Measurements from ENCODE around the gene SIVA1.

The SIVA1 gene

DNA sequence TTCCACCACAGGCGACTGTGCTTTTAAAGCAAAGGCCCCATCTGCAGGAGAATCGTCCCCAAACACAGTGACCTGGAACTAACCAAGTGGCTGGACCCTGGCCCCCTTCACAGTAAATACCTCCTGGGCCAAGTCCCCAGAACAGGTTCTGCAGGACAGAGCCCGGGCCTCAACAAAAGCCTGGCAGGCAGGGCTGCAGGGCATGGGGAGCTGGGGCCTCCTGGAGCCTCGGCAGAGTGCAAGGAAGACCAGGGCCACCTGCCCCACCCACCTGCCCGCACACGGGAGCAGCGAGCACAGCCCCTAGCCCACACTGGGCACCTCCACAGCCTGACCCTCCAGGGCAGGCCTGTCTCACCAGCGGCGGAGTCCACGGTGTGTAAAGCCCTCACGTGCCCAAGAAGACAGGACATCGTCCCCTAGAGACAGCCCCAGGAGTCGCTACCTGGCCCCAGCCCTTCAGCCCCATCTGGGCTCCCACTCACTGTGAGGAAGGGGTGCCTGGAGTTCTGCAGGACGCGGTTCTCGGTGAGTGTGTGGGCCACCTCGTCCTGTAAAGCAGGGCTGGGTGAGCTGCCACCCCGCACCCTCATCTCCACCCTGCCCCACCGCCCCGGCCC lies 21.6 kb downstream of the SIVA1 start:
- no peaks in the 10 kb centered on the region for H4K20me1 ChIP-seq (ENCODE audit: insufficient read depth, low read length)
- no peaks in the 10 kb centered on the region for H3K9me2 ChIP-seq (replicated peaks; ENCODE audit: insufficient read depth, low read length)
- no peak overlapping the region for H3K4me2 ChIP-seq (ENCODE audit: low read depth, low read length)
- DNase-seq, result no peak
- no peak overlapping the region for H3K9ac ChIP-seq (ENCODE audit: low read length)
- H3K79me2 ChIP-seq (ENCODE audit: low read length), result no peaks in the 10 kb centered on the region
- TF ChIP-seq CTCF (IDR thresholded peaks at IDR 0.05; ENCODE audit: low read length) (no peak), EZH2 (optimal IDR thresholded peaks at IDR 0.05; ENCODE audit: low read depth, low read length) (no peak), EZH2phosphoT487 (IDR thresholded peaks at IDR 0.05; ENCODE audit: low read length) (no peak)
- H3K9me3 ChIP-seq (replicated peaks; ENCODE audit: insufficient read depth, low read length), result no peaks in the 10 kb centered on the region
- no peak overlapping the region for H3K27ac ChIP-seq (ENCODE audit: low read length)
- H3K27me3 ChIP-seq (replicated peaks; ENCODE audit: insufficient read depth, low read length), result no peaks in the 10 kb centered on the region
- H2AFZ ChIP-seq (ENCODE audit: low read length), result no peak overlapping the region
- H3K4me1 ChIP-seq (ENCODE audit: low read length), result no peaks in the 10 kb centered on the region
- no peaks in the 10 kb centered on the region for H3K36me3 ChIP-seq (replicated peaks; ENCODE audit: insufficient read depth, low read length)
- H3F3A ChIP-seq (ENCODE audit: insufficient read depth, low read length), result no peaks in the 10 kb centered on the region
- H3K4me3 ChIP-seq (ENCODE audit: low read length), result no peak overlapping the region

GRCh38 chr14:104775073-104775489 lies 22.1 kb downstream of the SIVA1 start:
- Histone ChIP-seq H3F3A (ENCODE audit: insufficient read depth, low read length) (no peaks in the 10 kb centered on the region), H4K20me1 (ENCODE audit: insufficient read depth, low read length) (no peaks in the 10 kb centered on the region), H3K4me2 (ENCODE audit: low read depth, low read length) (no peak overlapping the region), H3K9me3 (replicated peaks; ENCODE audit: insufficient read depth, low read length) (no peaks in the 10 kb centered on the region), H3K79me2 (ENCODE audit: low read length) (no peaks in the 10 kb centered on the region), H3K9ac (ENCODE audit: low read length) (no peak overlapping the region), H3K4me1 (ENCODE audit: low read length) (no peaks in the 10 kb centered on the region), H3K27ac (ENCODE audit: low read length) (no peak overlapping the region), H3K4me3 (ENCODE audit: low read length) (no peak overlapping the region), H3K27me3 (replicated peaks; ENCODE audit: insufficient read depth, low read length) (no peaks in the 10 kb centered on the region), H2AFZ (ENCODE audit: low read length) (no peak overlapping the region), H3K36me3 (replicated peaks; ENCODE audit: insufficient read depth, low read length) (no peaks in the 10 kb centered on the region), H3K9me2 (replicated peaks; ENCODE audit: insufficient read depth, low read length) (no peaks in the 10 kb centered on the region)
- DNase-seq, result no peak
- no peak for TF ChIP-seq EZH2phosphoT487 (IDR thresholded peaks at IDR 0.05; ENCODE audit: low read length)
- TF ChIP-seq CTCF (IDR thresholded peaks at IDR 0.05; ENCODE audit: low read length), result no peak
- no peak for TF ChIP-seq EZH2 (optimal IDR thresholded peaks at IDR 0.05; ENCODE audit: low read depth, low read length)

- Histone ChIP-seq H3K4me3 (ENCODE audit: low read length) (no peak overlapping the region), H3K27me3 (replicated peaks; ENCODE audit: insufficient read depth, low read length) (no peaks in the 10 kb centered on the region), H2AFZ (ENCODE audit: low read length) (no peak overlapping the region), H3F3A (ENCODE audit: insufficient read depth, low read length) (no peaks in the 10 kb centered on the region), H4K20me1 (ENCODE audit: insufficient read depth, low read length) (no peaks in the 10 kb centered on the region), H3K4me2 (ENCODE audit: low read depth, low read length) (no peak overlapping the region), H3K9ac (ENCODE audit: low read length) (no peak overlapping the region), H3K9me2 (replicated peaks; ENCODE audit: insufficient read depth, low read length) (no peaks in the 10 kb centered on the region), H3K36me3 (replicated peaks; ENCODE audit: insufficient read depth, low read length) (no peaks in the 10 kb centered on the region), H3K27ac (ENCODE audit: low read length) (no peak overlapping the region), H3K9me3 (replicated peaks; ENCODE audit: insufficient read depth, low read length) (no peaks in the 10 kb centered on the region), H3K4me1 (ENCODE audit: low read length) (no peaks in the 10 kb centered on the region), H3K79me2 (ENCODE audit: low read length) (no peaks in the 10 kb centered on the region)
- DNase-seq, result no peak
- TF ChIP-seq EZH2phosphoT487 (IDR thresholded peaks at IDR 0.05; ENCODE audit: low read length), result no peak
- TF ChIP-seq EZH2 (optimal IDR thresholded peaks at IDR 0.05; ENCODE audit: low read depth, low read length), result no peak
- TF ChIP-seq CTCF (IDR thresholded peaks at IDR 0.05; ENCODE audit: low read length), result no peak
Measured at GRCh38 chr14:104776481-104776880, 23.5 kb downstream of the SIVA1 start.
